ENCODE data around the gene CDKAL1.

Gene CDKAL1

DNA sequence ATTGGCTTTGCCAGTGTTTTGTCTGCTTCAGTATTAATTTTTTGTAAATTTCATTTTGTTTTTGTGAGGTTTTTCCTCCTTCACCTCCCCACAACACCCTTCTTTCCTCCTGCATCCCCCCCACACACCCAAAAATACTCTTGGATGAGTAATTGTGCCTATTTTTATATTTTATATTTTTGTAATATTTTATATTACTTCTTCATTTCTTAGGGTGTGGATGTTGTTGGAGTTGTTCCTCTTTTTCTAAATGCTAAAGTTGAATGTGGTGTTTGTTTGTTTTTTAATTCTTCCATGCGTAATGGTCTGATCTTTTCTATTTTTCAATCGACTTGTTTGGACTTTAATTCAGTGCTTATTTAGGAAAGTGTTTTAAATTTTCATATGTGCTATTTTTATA, 638.8 kb downstream of the CDKAL1 start:
- Histone ChIP-seq H3K4me3 (IDR thresholded peaks at IDR 0.05; ENCODE audit: insufficient read depth, low read depth, low read length) (no peak overlapping the region), H3K4me2 (no peak overlapping the region), H2AFZ (ENCODE audit: low read depth) (no peak overlapping the region), H3K36me3 (ENCODE audit: insufficient read depth) (no peaks in the 10 kb centered on the region), H3K9ac (no peak overlapping the region), H4K20me1 (ENCODE audit: insufficient read depth) (no peaks in the 10 kb centered on the region), H3K4me1 (ENCODE audit: low read depth, poor library complexity, severe bottlenecking) (no peaks in the 10 kb centered on the region), H3K79me2 (ENCODE audit: insufficient read depth, low read depth) (no peaks in the 10 kb centered on the region), H3K27ac (no peak overlapping the region), H3K27me3 (ENCODE audit: insufficient read depth, low read depth) (no peaks in the 10 kb centered on the region)
- TF ChIP-seq, protein P1, sequence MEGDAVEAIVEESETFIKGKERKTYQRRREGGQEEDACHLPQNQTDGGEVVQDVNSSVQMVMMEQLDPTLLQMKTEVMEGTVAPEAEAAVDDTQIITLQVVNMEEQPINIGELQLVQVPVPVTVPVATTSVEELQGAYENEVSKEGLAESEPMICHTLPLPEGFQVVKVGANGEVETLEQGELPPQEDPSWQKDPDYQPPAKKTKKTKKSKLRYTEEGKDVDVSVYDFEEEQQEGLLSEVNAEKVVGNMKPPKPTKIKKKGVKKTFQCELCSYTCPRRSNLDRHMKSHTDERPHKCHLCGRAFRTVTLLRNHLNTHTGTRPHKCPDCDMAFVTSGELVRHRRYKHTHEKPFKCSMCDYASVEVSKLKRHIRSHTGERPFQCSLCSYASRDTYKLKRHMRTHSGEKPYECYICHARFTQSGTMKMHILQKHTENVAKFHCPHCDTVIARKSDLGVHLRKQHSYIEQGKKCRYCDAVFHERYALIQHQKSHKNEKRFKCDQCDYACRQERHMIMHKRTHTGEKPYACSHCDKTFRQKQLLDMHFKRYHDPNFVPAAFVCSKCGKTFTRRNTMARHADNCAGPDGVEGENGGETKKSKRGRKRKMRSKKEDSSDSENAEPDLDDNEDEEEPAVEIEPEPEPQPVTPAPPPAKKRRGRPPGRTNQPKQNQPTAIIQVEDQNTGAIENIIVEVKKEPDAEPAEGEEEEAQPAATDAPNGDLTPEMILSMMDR (conservative IDR thresholded peaks at IDR 0.05; ENCODE audit: low read depth, low read length): no peak

DNA sequence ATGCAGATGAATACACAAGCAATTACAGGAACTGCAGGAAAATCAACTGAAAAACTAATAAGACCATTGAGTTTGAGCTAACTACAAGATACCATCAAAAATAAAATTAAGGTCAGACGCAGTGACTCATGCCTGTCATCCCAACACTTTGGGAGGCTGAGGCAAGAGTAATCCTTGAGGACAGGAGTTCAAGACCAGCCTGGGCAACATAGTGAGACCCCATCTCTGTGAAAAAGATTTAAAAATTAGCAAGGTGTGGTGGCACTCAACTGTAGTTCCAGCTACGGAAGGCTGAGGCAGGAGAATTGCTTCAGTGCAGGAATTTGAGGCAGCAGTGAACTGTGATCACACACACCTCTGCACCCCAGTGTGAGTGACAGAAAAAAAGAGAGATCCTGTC, 639.4 kb downstream of the CDKAL1 start:
- Histone ChIP-seq H3K4me1 (ENCODE audit: low read depth, poor library complexity, severe bottlenecking) (no peaks in the 10 kb centered on the region), H3K79me2 (ENCODE audit: insufficient read depth, low read depth) (no peaks in the 10 kb centered on the region), H3K36me3 (ENCODE audit: insufficient read depth) (no peaks in the 10 kb centered on the region), H3K27ac (no peak overlapping the region), H3K9ac (no peak overlapping the region), H3K4me3 (IDR thresholded peaks at IDR 0.05; ENCODE audit: insufficient read depth, low read depth, low read length) (no peak overlapping the region), H3K4me2 (no peak overlapping the region), H4K20me1 (ENCODE audit: insufficient read depth) (no peaks in the 10 kb centered on the region), H2AFZ (ENCODE audit: low read depth) (no peak overlapping the region), H3K27me3 (ENCODE audit: insufficient read depth, low read depth) (no peaks in the 10 kb centered on the region)
- TF ChIP-seq, protein P1 (conservative IDR thresholded peaks at IDR 0.05; ENCODE audit: low read depth, low read length): no peak

DNA sequence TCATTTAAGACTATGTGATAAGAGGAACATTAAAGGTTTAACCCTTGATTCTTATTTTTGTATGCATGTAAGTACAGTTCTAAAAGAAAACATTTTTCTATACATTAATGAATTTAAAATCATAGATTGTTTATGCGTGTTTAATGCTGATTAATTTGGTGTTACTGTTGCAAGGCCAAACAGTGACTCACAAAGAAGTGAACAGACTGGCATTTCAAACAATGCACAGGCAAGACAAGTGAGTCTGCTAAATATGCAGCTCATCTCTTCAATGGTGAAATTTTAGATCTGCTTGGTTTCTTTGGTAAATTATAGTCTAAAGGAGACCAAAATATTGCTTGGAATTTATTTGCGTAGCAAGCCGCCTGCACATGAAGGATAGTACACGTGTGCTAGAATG, 641.9 kb downstream of the CDKAL1 start:
- H4K20me1 ChIP-seq (ENCODE audit: insufficient read depth): no peaks in the 10 kb centered on the region
- H3K4me1 ChIP-seq (ENCODE audit: low read depth, poor library complexity, severe bottlenecking): no peaks in the 10 kb centered on the region
- H3K79me2 ChIP-seq (ENCODE audit: insufficient read depth, low read depth): no peaks in the 10 kb centered on the region
- no peak overlapping the region for H3K4me2 ChIP-seq
- no peak overlapping the region for H3K4me3 ChIP-seq (IDR thresholded peaks at IDR 0.05; ENCODE audit: insufficient read depth, low read depth, low read length)
- no peak overlapping the region for H3K27ac ChIP-seq
- H3K27me3 ChIP-seq (ENCODE audit: insufficient read depth, low read depth): no peaks in the 10 kb centered on the region
- no peak overlapping the region for H3K9ac ChIP-seq
- no peak overlapping the region for H2AFZ ChIP-seq (ENCODE audit: low read depth)
- TF ChIP-seq, protein P1 (conservative IDR thresholded peaks at IDR 0.05; ENCODE audit: low read depth, low read length): no peak
- no peaks in the 10 kb centered on the region for H3K36me3 ChIP-seq (ENCODE audit: insufficient read depth)

DNA sequence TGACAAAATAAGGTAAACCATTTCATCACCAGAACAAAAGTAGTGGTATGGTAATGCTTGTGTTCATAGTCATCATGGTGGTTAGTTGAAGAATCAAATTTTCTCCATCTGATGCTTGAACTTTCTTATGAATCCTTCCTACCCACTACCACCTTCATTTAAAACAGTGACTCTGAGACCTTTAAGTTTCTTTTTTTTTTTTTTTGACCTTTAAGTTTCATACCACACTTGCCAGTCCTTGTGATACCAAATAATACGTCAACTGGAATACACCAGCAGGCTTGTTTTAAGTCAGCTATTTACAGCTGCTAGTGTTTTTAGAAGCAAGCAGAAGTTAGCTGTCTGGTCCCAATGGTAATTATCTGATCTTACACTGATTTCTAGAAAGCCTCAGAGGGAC, 645.9 kb downstream of the CDKAL1 start:
- no peak overlapping the region for H3K9ac ChIP-seq
- no peak overlapping the region for H2AFZ ChIP-seq (ENCODE audit: low read depth)
- no peak overlapping the region for H3K4me2 ChIP-seq
- no peak overlapping the region for H3K4me3 ChIP-seq (IDR thresholded peaks at IDR 0.05; ENCODE audit: insufficient read depth, low read depth, low read length)
- H3K36me3 ChIP-seq (ENCODE audit: insufficient read depth): no peaks in the 10 kb centered on the region
- no peak overlapping the region for H3K27ac ChIP-seq
- peaks cover 9% of the 10 kb centered on the region for H3K4me1 ChIP-seq (ENCODE audit: low read depth, poor library complexity, severe bottlenecking)
- H3K27me3 ChIP-seq (ENCODE audit: insufficient read depth, low read depth): no peaks in the 10 kb centered on the region
- TF ChIP-seq, protein P1 (conservative IDR thresholded peaks at IDR 0.05; ENCODE audit: low read depth, low read length): no peak
- H4K20me1 ChIP-seq (ENCODE audit: insufficient read depth): no peaks in the 10 kb centered on the region
- H3K79me2 ChIP-seq (ENCODE audit: insufficient read depth, low read depth): no peaks in the 10 kb centered on the region
